H1 (cell line): Measurements from ENCODE around the gene NAMPT. TPM values are rescaled to one million over a fixed set of nuclear protein-coding genes. Genes with fewer than 3 reads are reported as not detected.

Experiments
- BACH1 ChIP-seq: IDR thresholded peaks from 2 replicates; pipeline ENCODE4 v1.6.1; 2012; ENCODE audit warnings: low read length, improper control_type of control experiment
- POLR2AphosphoS5 ChIP-seq: IDR thresholded peaks from 2 replicates; pipeline ENCODE4 v1.6.1; 2011; ENCODE audit warnings: low read depth, low read length
- RFX5 ChIP-seq: IDR thresholded peaks from 2 replicates; pipeline ENCODE4 v1.6.1; 2011; ENCODE audit warnings: low read depth, low read length, improper control_type of control experiment, borderline replicate concordance
- SAP30 ChIP-seq: fragments of 300-600 bp; sonication (generic); IDR thresholded peaks from 2 replicates; pipeline ENCODE4 v1.7.1; 2012; ENCODE audit warnings: low read length, moderate library complexity, mild to moderate bottlenecking, inconsistent platforms; ENCODE audit not compliant: insufficient read depth, insufficient replicate concordance
- TAF1 ChIP-seq: IDR thresholded peaks from 2 replicates; pipeline ENCODE4 v1.6.1; 2011; ENCODE audit warnings: mild to moderate bottlenecking, low read depth, low read length
- polyA plus RNA-seq, 7 experiments: library from polyadenylated mRNA; depleted of rRNA in 3 of 7; stranded (reverse) in 5 of 7; unstranded in 2 of 7; fragments of >200 nt in 5 of 7; fragments of 200-250 nt in 2 of 7; gene quantifications; 1 replicate in 5 of 7; 2 replicates in 1 of 7; 4 replicates in 1 of 7; pipeline versions ENCODE4 v1.2.1 to v1.2.3, GENCODE V29; 2011 to 2013; ENCODE audit warnings: missing spikeins in 2 of 7, mixed read lengths in 2 of 7
- total RNA-seq: library from RNA; stranded (reverse); fragmentation: NEBNext Ultra II Directional; extraction: Animal tissue kit (Norgen Biotek cat#: 25700); gene quantifications from 2 replicates; pipeline ENCODE4 v1.2.1, GENCODE V29; 2021

NAMPT gene
- total and polyA plus RNA-seq, 2 of the 8 experiments (the other 6 are each of a cell fraction or from before 2014, with no cell fraction given) = 15.4 to 95.9 TPM

DNA sequence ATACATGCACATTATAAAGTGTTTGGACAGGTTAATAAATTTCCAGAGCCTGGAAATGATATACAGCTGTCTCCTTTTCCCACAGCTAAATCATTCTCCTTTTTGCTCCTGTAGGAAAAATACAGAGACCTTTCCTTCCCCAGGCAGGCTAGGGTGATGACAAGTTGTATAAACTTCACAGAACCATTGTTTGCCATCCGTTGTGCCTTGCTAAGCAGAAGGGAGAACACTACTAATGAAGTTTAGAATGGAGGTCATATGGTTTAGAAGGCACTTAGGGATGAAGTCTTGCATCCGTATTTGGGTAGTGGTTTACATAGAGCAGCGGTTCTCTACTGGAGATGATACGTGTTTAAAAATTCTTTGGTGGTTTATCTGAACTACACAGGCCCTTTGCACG lies 46.0 kb downstream of the NAMPT start (continued):
- TF ChIP-seq POLR2AphosphoS5 (no peak), BACH1 (no peak), SAP30 (no peak), TAF1 (no peak), RFX5 (no peak)
